Measurements from ENCODE around the gene PTBP1.
"Not testable (repeated sequence)": the region's sequence is repeated elsewhere in the genome, so short reads cannot be mapped to it uniquely, and the experiment has no call there.

The PTBP1 gene

GRCh38 chr19:810077-810855, 13.0 kb downstream of the PTBP1 start:
- DNase-seq (ENCODE audit: low read depth): no peak

- DNase-seq (ENCODE audit: low read depth): no peak
Measured at GRCh38 chr19:810883-811489, 13.7 kb downstream of the PTBP1 start.

- no peak for DNase-seq (ENCODE audit: low read depth)
Measured at GRCh38 chr19:811506-812048, 14.3 kb downstream of the PTBP1 start.

- DNase-seq (ENCODE audit: low read depth): no peak
Measured at GRCh38 chr19:812049-812746, 14.9 kb downstream of the PTBP1 start.

- no peak for DNase-seq (ENCODE audit: low read depth)
Measured at GRCh38 chr19:812747-813218, 15.5 kb downstream of the PTBP1 start.

- DNase-seq (ENCODE audit: low read depth): no peak
Measured at GRCh38 chr19:813219-814151, 16.2 kb downstream of the PTBP1 start.

- DNase-seq (ENCODE audit: low read depth): no peak
Measured at GRCh38 chr19:814152-815078, 17.2 kb downstream of the PTBP1 start.

- no peak for DNase-seq (ENCODE audit: low read depth)
Measured at GRCh38 chr19:815079-815774, 18.0 kb downstream of the PTBP1 start.

- DNase-seq (ENCODE audit: low read depth): no peak
Measured at GRCh38 chr19:815775-816499, 18.7 kb downstream of the PTBP1 start.

GRCh38 chr19:816500-816857, 19.2 kb downstream of the PTBP1 start:
- DNase-seq (ENCODE audit: low read depth): no peak

- not testable (repeated sequence) for DNase-seq (ENCODE audit: low read depth)
Measured at GRCh38 chr19:820212-820611, 23.0 kb downstream of the PTBP1 start.

- DNase-seq (ENCODE audit: low read depth): no peak
Measured at GRCh38 chr19:821231-821824, 24.1 kb downstream of the PTBP1 start.

GRCh38 chr19:821825-822503, 24.7 kb downstream of the PTBP1 start, which contains the start of gene PLPPR3:
Gene PLPPR3, minus strand, starts transcription at chr19:821955. Its CDS starts 396 bp downstream, at chr19:821559.
- no peak for DNase-seq (ENCODE audit: low read depth)

GRCh38 chr19:823565-824121, 26.4 kb downstream of the PTBP1 start:
- DNase-seq (ENCODE audit: low read depth): no peak

GRCh38 chr19:824885-825284, 27.6 kb downstream of the PTBP1 start:
- DNase-seq (ENCODE audit: low read depth): no peak

GRCh38 chr19:825897-826644, 28.8 kb downstream of the PTBP1 start:
- no peak for DNase-seq (ENCODE audit: low read depth)

- no peak for DNase-seq (ENCODE audit: low read depth)
Measured at GRCh38 chr19:827314-827709, 30.1 kb downstream of the PTBP1 start.
